A549 (cell line): ENCODE results near the gene PLAC9. TPM values are rescaled to one million over a fixed set of nuclear protein-coding genes. Genes with fewer than 3 reads are reported as not detected.

Experiments used
- ATAC-seq, 2 experiments: fragments of 200-7000 bp in 1 of 2; fragments of >200 bp in 1 of 2; cut with Nextera tagmentation in 1 of 2; cut with Tn5 transposase in 1 of 2; 3 replicates each; pipeline versions ENCODE4 v1.8.0 to v1.9.1; 2018 to 2020; ENCODE audit warnings: mild to moderate bottlenecking in 1 of 2, moderate library complexity in 1 of 2
- CTCF ChIA-PET: fragments of 300-600 bp; sonication (Branson Sonifier 250); formaldehyde crosslinking; extraction: SDS; loops from one replicate; lab custom pipeline; 2021; ENCODE audit warnings: antibody characterized with exemption, inconsistent platforms; lab: Yijun Ruan, JAX
- POLR2A ChIA-PET: fragments of 350-600 bp; formaldehyde crosslinking; extraction: SDS; loops from one replicate; lab custom pipeline; 2021; ENCODE audit warnings: antibody characterized with exemption, inconsistent platforms; lab: Yijun Ruan, JAX
- DNase-seq, 2 experiments: peaks; one replicate each; pipeline versions ENCODE4 v3.0.0 to v3.0.0-alpha.2; 2011 to 2016; ENCODE audit warnings: low read depth in 1 of 2, low spot score in 1 of 2
- FAIRE-seq: peaks from 2 replicates; lab custom pipeline; 2011; peaks lifted over from hg19 to GRCh38; lab: Jason Lieb, UNC
- H3K27ac ChIP-seq, 2 experiments: fragments of >200 bp; sonication (Bioruptor Twin); formaldehyde crosslinking; 3 replicates each; pipeline ENCODE4 v1.5.1; 2016 to 2017
- H3K4me1 ChIP-seq: fragments of >200 bp; sonication (Bioruptor Twin); formaldehyde crosslinking; 3 replicates; pipeline ENCODE4 v1.6.1; 2016
- H3K4me2 ChIP-seq: fragments of >200 bp; sonication (Bioruptor Twin); formaldehyde crosslinking; 3 replicates; pipeline ENCODE4 v1.6.1; 2016
- H3K4me3 ChIP-seq: fragments of >200 bp; sonication (Bioruptor Twin); formaldehyde crosslinking; 3 replicates; pipeline ENCODE4 v1.5.1; 2016
- H3K9me3 ChIP-seq: fragments of >200 bp; sonication (Bioruptor Twin); formaldehyde crosslinking; 3 replicates; pipeline ENCODE4 v1.6.1; 2016
- CBX8 ChIP-seq: fragments of 200-600 bp; sonication (generic); IDR thresholded peaks from 2 replicates; pipeline ENCODE4 v1.6.1; 2016
- FOSB ChIP-seq: fragments of 250-450 bp; sonication (Bioruptor Pico); IDR thresholded peaks from 2 replicates; pipeline ENCODE4 v1.5.0; 2020; ENCODE audit warnings: mild to moderate bottlenecking, moderate library complexity
- KDM1A ChIP-seq: fragments of 200-600 bp; sonication (generic); IDR thresholded peaks from 2 replicates; pipeline ENCODE4 v1.6.1; 2016; ENCODE audit warnings: low read depth, mild to moderate bottlenecking
- MAFK ChIP-seq: fragments of 450-650 bp; IDR thresholded peaks from 2 replicates; pipeline ENCODE4 v1.6.1; 2014; ENCODE audit not compliant: partially characterized antibody
- MAZ ChIP-seq: fragments of 150-350 bp; IDR thresholded peaks from 2 replicates; pipeline ENCODE4 v1.6.1; 2014; ENCODE audit warnings: antibody characterized with exemption, low read depth, low read length, borderline replicate concordance
- NFE2L2 ChIP-seq: fragments of 150-350 bp; conservative IDR thresholded peaks from 2 replicates; pipeline ENCODE4 v1.6.1; 2014; ENCODE audit warnings: low read length
- PHF8 ChIP-seq: fragments of 200-600 bp; sonication (generic); IDR thresholded peaks from 2 replicates; pipeline ENCODE4 v1.6.1; 2016; ENCODE audit warnings: low read depth, mild to moderate bottlenecking, antibody characterized with exemption, moderate library complexity, borderline replicate concordance
- POLR2A ChIP-seq: IDR thresholded peaks from 2 replicates; pipeline ENCODE4 v1.6.1; 2012; ENCODE audit warnings: mild to moderate bottlenecking, low read length
- RARB ChIP-seq: fragments of 250-450 bp; sonication (Bioruptor Pico); IDR thresholded peaks from 2 replicates; pipeline ENCODE4 v1.8.0; 2021; ENCODE audit warnings: mild to moderate bottlenecking, moderate library complexity
- RNF2 ChIP-seq: fragments of 200-600 bp; sonication (generic); IDR thresholded peaks from 2 replicates; pipeline ENCODE4 v1.6.1; 2016; ENCODE audit warnings: low read depth, mild to moderate bottlenecking, antibody characterized with exemption, moderate library complexity, borderline replicate concordance
- TP53 ChIP-seq: fragments of 250-450 bp; sonication (Bioruptor Pico); IDR thresholded peaks from 2 replicates; pipeline ENCODE4 v1.5.0; 2021; ENCODE audit warnings: mild to moderate bottlenecking, moderate library complexity
- USF2 ChIP-seq: fragments of 450-650 bp; IDR thresholded peaks from 2 replicates; pipeline ENCODE4 v1.6.1; 2014; ENCODE audit warnings: antibody characterized with exemption
- WGBS: methylation state at CpG from one replicate; pipeline ENCODE4 v1.1.6; 2017; ENCODE audit errors: missing lambda C conversion rate; 5-methylcytosine and 5-hydroxymethylcytosine counted together
- polyA plus RNA-seq, 4 experiments: library from polyadenylated mRNA; depleted of rRNA in 3 of 4; stranded (reverse); fragments of >200 nt; fragmentation: RNase III in 1 of 4; extraction: RNeasy Plus Mini Kit Qiagen cat#74134 plus additional on column Dnase treatment in 1 of 4; gene quantifications; 2 replicates in 3 of 4; 3 replicates in 1 of 4; pipeline ENCODE4 v1.2.3, GENCODE V29; 2011 to 2017
- TF ChIP-seq, protein P1 (sequence below): IDR thresholded peaks from 2 replicates; pipeline ENCODE4 v1.6.1; 2012; ENCODE audit warnings: low read depth, borderline replicate concordance

PLAC9 gene
- polyA plus RNA-seq, 2 of the 4 experiments (the other 2 are of a cell fraction): not detected

- Histone ChIP-seq H3K4me3 (no peak overlapping the region), H3K9me3 (no peaks in the 10 kb centered on the region), H3K4me1 (peaks cover 3% of the 10 kb centered on the region; the same call in 1 of the 3 replicates), H3K4me2 (no peak overlapping the region), H3K27ac (no peak overlapping the region)
- FAIRE-seq (no peak), DNase-seq (no peak), ATAC-seq (no peak)
- TF ChIP-seq CBX8: no peak
- no peak for TF ChIP-seq FOSB (CRISPR knock-in tag)
- TF ChIP-seq RNF2: no peak
- no peak for TF ChIP-seq USF2
- no peak for TF ChIP-seq RARB
- peak; percentile 66 for TF ChIP-seq NFE2L2
- peak; percentile 81 for TF ChIP-seq MAFK
- no peak for TF ChIP-seq KDM1A
- POLR2A ChIA-PET: interaction anchor here (1.4 kb wide), 1 partner anchor 58 kb away, joined by 4 read pairs; the partner anchor contains the start of gene ANXA11
- CTCF ChIA-PET: interaction anchor here (1.5 to 11.9 kb wide), 2 partner anchors 74 to 114 kb away, joined by 5 to 134 read pairs; no protein-coding TSS in a partner anchor
- WGBS: 87% methylated on average over 3 of the region's 3 CpGs
These were observed 14.4 kb downstream of the PLAC9 start for GRCh38 chr10:80146918-80147317.

- POLR2A ChIA-PET: no interaction called here
- Histone ChIP-seq H3K27ac (no peak overlapping the region), H3K4me1 (peaks cover 3% of the 10 kb centered on the region; the same call in 1 of the 3 replicates), H3K4me3 (no peak overlapping the region), H3K9me3 (no peaks in the 10 kb centered on the region), H3K4me2 (no peak overlapping the region)
- FAIRE-seq: no peak
- no peak for DNase-seq
- 93% methylated on average over 3 of the region's 5 CpGs for WGBS
- CTCF ChIA-PET: interaction anchor here (1.0 to 11.9 kb wide), 5 partner anchors 12 to 113 kb away, joined by 3 to 134 read pairs (median 7); no protein-coding TSS in a partner anchor
- ATAC-seq: no peak
- TF ChIP-seq RNF2: no peak
These were observed 15.8 kb downstream of the PLAC9 start for GRCh38 chr10:80148166-80148805.

DNA sequence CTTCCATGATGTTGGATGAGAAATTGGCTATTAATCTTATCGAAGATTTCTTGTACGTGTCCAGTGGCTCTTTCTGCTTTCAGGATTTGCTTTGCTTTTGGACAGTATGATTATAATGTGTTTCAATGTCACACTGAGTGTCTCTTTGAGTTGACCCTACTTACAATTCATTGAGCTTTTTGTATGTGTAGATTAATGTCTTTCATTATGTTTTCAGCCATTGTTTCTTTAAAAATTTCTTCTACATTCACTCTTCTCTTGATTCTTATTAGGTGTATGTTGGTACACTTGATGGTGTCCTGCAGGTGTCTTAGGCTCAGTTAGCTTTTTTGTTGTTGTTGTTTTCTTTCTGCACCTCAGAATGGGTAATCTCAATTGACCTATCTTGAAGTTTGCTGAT is 16.6 kb downstream of the PLAC9 start:
- no peak for FAIRE-seq
- Histone ChIP-seq H3K4me1 (peaks cover 3% of the 10 kb centered on the region; the same call in 1 of the 3 replicates), H3K4me2 (no peak overlapping the region), H3K9me3 (no peaks in the 10 kb centered on the region), H3K27ac (no peak overlapping the region), H3K4me3 (no peak overlapping the region)
- DNase-seq: no peak
- TF ChIP-seq TP53 (CRISPR knock-in tag): no peak
- TF ChIP-seq MAFK: no peak
- no peak for TF ChIP-seq POLR2A
- 91% methylated on average over 2 of the region's 2 CpGs for WGBS
- ATAC-seq: no peak
- POLR2A ChIA-PET: no interaction called here
- CTCF ChIA-PET: interaction anchor here (1.0 to 11.9 kb wide), 8 partner anchors 8 to 112 kb away, joined by 3 to 134 read pairs (median 4); no protein-coding TSS in a partner anchor

DNA sequence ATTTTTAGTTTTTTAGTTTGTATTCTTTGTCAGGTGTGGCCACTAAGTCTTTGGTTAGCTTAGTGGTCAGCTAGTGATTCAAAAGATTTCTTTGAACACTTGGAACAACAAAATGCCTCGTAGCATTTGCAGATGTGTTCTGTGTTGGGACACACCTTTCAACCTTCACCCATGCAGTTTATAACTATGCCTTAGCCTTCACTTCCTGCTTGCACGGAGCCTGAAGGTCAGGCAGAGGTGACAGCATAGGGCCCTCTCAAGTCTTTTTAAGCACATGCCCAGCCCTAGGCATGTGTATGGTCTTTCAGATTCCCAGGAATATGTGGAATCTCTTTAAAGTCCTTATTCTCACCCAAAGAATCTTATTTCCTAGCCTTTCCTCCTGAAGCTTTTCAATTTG is 17.6 kb downstream of the PLAC9 start:
- no peak for TF ChIP-seq PHF8
- TF ChIP-seq MAFK: no peak
- TF ChIP-seq MAZ: no peak
- no peaks in the 10 kb centered on the region for H3K9me3 ChIP-seq
- no peak overlapping the region for H3K4me3 ChIP-seq
- POLR2A ChIA-PET: no interaction called here
- no peaks in the 10 kb centered on the region; the same call in 2 of the 3 replicates for H3K4me1 ChIP-seq
- 80% methylated on average over 2 of the region's 2 CpGs for WGBS
- CTCF ChIA-PET: interaction anchor here (1.0 to 11.9 kb wide), 7 partner anchors 8 to 111 kb away, joined by 3 to 134 read pairs (median 4); no protein-coding TSS in a partner anchor
- DNase-seq: no peak
- ATAC-seq: no peak
- H3K4me2 ChIP-seq: no peak overlapping the region
- no peak overlapping the region for H3K27ac ChIP-seq
- no peak for FAIRE-seq

DNA sequence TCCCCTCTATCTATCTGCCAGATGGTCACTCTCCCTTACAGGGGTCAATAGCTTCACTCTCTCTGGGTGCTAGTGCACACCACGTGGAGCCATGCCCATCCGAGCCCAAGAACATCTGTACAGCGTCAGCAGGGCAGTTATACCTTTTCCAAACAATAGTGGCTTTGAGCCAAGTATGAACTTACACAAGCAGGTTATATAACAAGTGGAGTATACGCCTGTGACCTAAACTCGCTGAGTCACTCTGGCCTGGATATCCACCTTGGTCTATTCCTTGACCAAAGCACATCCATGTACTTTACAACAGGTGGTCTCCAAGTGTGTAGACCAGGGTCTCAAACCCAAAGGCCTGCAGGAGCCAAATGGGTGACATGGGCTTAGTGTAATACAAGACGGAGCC is 20.3 kb downstream of the PLAC9 start:
- no peak overlapping the region for H3K4me3 ChIP-seq
- no peak overlapping the region for H3K4me2 ChIP-seq
- ChIA-PET POLR2A (no interaction called here), CTCF (interaction anchor here (1.3 to 11.9 kb wide), 5 partner anchors 9 to 108 kb away, joined by 3 to 134 read pairs (median 6); no protein-coding TSS in a partner anchor)
- FAIRE-seq: no peak
- 95% methylated on average over 6 of the region's 6 CpGs for WGBS
- TF ChIP-seq MAFK: peak; percentile 43
- TF ChIP-seq, protein P1, sequence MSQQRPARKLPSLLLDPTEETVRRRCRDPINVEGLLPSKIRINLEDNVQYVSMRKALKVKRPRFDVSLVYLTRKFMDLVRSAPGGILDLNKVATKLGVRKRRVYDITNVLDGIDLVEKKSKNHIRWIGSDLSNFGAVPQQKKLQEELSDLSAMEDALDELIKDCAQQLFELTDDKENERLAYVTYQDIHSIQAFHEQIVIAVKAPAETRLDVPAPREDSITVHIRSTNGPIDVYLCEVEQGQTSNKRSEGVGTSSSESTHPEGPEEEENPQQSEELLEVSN: no peak
- DNase-seq: no peak
- H3K4me1 ChIP-seq: no peaks in the 10 kb centered on the region; the same call in 2 of the 3 replicates
- H3K27ac ChIP-seq: peak overlapping the region in 1 of 2 experiments; percentile 19; a peak in 1 of 6 replicates
- H3K9me3 ChIP-seq: no peaks in the 10 kb centered on the region
- ATAC-seq: no peak
